ENCODE measurements around the gene CALY. TPM values are rescaled to one million over a fixed set of nuclear protein-coding genes. Genes with fewer than 3 reads are reported as not detected.

CALY gene
- total RNA-seq, 8 experiments from 2014 or later, result 0.31 to 14.9 (median 6.6) TPM

DNA sequence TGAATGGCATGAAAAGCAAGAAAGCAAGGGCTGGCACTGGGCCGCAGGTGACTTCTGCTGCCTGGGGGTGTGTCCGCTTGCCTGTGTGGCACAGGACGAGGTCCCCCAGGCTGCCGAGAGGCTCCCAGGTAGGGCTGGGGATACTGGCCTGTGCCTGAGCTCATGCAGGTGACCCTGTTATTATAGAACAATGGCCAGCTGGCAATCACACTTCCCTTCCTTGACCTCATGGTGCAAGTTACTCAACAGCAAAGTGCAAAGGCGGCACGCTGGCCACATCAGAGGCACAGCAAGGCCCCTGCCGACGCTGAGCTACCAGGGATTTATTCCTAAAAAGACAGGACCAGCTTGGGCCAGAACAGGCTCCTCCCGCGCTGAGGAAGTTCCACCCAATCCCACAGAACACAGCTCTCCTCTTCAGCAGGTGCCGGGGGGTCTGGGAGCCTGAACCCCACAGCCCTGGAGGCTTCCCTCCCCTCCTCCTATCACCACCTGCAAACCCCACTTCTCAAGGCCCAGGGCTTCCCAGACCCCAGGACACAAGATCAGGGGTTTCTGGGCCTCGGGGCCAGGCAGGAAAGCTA lies 58.6 kb downstream of the CALY start:
- peaks cover 21 to 54% of the 10 kb centered on the region in 2 donors for H3K4me1 ChIP-seq (replicated peaks in 1 of 2)
- 91 to 100% (median 100%) methylated on average over 1 to 6 of the region's 12 CpGs; no CpG with 5 or more reads in 7 of the 10 experiments for WGBS, 10 experiments
- peak overlapping the region in 1 of 2 donors; percentile 78 for H3K27ac ChIP-seq
- no peak overlapping the region for H3K4me3 ChIP-seq
- ATAC-seq (replicated peaks in 6 of 8), result peak in 4 of 8 experiments; percentile 7 to 28 (median 18)
- in situ Hi-C loops (cut with MboI; ENCODE audit: low pct_unique_long_range_greater_than_20kb in 2 of 9, low sequenced_read_pairs in 9 of 9, unreplicated experiment in 9 of 9), result loop anchor here in 1 of 9 experiments (25.0 kb wide), 1 partner anchor 341 kb away; the partner anchor contains the start of gene CFAP46

DNA sequence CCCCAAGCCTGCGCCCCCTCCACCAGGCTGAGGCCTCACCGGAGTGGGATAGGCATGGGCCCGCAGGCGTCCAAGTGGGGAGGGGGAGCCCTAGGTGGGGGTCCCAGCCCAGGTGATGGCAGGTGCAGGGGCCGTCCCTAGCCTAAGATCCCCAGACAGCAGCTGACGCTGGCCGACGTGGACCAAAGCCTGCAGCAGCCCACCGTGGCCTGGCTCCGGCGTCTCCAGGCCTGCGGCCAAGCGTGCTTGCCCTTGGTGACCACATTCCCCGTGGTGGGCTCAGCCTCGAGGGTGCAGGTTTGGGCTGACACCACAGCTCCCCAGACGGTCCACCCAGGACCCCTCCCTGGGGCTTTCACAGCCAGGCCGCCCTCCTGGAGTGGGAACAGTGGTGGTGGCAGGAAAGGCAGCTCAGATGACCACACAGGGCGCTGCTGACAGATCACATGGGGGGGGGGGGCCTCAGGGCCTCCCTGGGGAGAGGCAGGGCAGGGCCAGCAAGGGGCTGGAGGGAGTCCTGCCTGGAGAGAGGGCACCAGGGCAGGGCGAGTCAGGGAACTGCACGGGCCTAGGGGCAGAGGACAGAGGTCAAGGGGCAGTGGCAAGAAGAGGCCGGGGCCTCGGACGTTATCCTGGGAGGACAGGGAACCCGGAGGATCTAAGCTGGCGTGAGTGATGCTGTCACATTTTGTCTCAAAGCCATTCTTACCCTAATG lies 59.3 kb downstream of the CALY start:
- peak overlapping the region in 1 of 2 donors; percentile 78 for H3K27ac ChIP-seq
- peak in 4 of 8 experiments; percentile 2 to 12 (median 4) for ATAC-seq (replicated peaks in 6 of 8)
- in situ Hi-C loops (cut with MboI; ENCODE audit: low pct_unique_long_range_greater_than_20kb in 2 of 9, low sequenced_read_pairs in 9 of 9, unreplicated experiment in 9 of 9), result loop anchor here in 1 of 9 experiments (25.0 kb wide), 1 partner anchor 340 kb away; the partner anchor contains the start of gene CFAP46
- 80% methylated on average over 2 of the region's 25 CpGs; no CpG with 5 or more reads in 9 of the 10 experiments for WGBS, 10 experiments
- no peak overlapping the region for H3K4me3 ChIP-seq
- peaks cover 21 to 54% of the 10 kb centered on the region in 2 donors for H3K4me1 ChIP-seq (replicated peaks in 1 of 2)

DNA sequence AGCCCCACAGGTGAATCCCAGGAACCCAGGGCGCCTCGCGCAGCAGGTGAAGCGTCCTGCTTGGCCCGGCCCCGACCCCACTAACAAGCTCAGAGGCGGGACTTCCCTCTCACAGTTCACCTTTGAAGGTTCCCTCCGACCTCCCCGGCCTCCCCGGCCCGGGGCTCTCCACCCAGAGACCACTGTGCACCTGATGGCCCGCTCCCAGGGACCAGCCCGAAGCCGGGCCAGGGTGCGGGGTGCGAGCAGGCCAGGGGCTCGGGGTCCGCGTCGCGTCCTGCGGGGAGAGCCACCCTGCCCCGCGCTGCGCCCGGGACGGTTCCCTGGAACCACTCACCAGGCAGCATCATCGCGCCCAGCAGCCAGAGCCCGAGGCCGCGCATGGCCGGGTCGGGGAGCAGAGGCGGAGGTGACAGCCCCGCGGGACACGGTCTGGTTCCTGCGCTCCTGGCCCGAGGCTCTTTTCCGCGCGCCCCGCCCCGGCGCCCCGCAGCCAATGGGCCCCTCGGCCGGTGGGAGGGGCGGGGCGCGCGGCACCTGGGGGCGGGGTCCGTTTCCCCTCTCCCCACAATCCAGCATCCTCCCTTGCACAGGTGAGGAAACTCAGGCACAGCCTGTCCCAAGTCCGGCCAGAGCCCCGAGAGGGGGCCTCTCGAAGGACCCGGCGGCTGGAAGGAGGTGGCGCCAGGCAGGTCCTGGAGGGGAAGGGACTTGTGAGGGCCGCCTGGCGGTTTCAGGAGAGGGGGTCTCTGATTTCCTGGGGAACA lies 60.1 kb downstream of the CALY start, which contains the start of gene ADAM8:
ADAM8 (minus strand) TSS at position 434 of the 767 bp plus-strand sequence; CDS start at position 383, 51 bp downstream.
- 0 to 20% (median 20%) methylated on average over 1 to 5 of the region's 63 CpGs; no CpG with 5 or more reads in 7 of the 10 experiments for WGBS, 10 experiments
- H3K4me3 ChIP-seq, result no peak within 1 kb of the TSS
- peak in 5 of 8 experiments; percentile 1 to 37 (median 18) for ATAC-seq (replicated peaks in 6 of 8)
- in situ Hi-C loops (cut with MboI; ENCODE audit: low pct_unique_long_range_greater_than_20kb in 2 of 9, low sequenced_read_pairs in 9 of 9, unreplicated experiment in 9 of 9), result loop anchor here in 1 of 9 experiments (25.0 kb wide), 1 partner anchor 339 kb away; the partner anchor contains the start of gene CFAP46
- no peak within 1 kb of the TSS for H3K27ac ChIP-seq
- peaks cover 21 to 54% of the 10 kb centered on the region in 2 donors for H3K4me1 ChIP-seq (replicated peaks in 1 of 2)

- in situ Hi-C loops (cut with MboI; ENCODE audit: low pct_unique_long_range_greater_than_20kb in 2 of 9, low sequenced_read_pairs in 9 of 9, unreplicated experiment in 9 of 9), result loop anchor here in 1 of 9 experiments (25.0 kb wide), 1 partner anchor 339 kb away; the partner anchor contains the start of gene CFAP46
- ATAC-seq (replicated peaks in 6 of 8), result no peak
- 33 to 50% methylated on average over 2 to 3 of the region's 6 CpGs; no CpG with 5 or more reads in 8 of the 10 experiments for WGBS, 10 experiments
These were observed 60.6 kb downstream of the CALY start for GRCh38 chr10:133276100-133276434.

DNA sequence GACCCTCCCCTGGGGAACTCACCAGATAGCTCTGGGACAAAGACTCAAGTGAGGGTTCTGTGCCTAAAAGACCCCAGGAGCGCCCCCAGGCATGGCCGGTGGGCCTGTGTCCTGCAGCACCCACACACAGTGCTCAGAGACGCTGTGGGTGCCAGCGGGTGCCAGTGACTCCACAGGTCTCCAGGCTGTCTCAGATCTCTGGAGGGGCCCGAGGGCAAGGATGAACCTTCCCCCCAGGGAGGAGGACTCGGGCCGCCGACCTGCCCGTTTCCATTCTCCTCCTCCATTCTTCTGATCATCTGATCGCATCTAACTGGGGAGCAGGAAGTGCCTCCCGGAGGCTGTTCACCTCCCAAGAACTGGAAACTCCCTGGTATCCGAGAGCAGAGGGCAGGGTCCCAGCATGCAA lies 61.0 kb downstream of the CALY start:
- no peak overlapping the region for H3K4me3 ChIP-seq
- no peak for ATAC-seq (replicated peaks in 6 of 8)
- in situ Hi-C loops (cut with MboI; ENCODE audit: low pct_unique_long_range_greater_than_20kb in 2 of 9, low sequenced_read_pairs in 9 of 9, unreplicated experiment in 9 of 9), result loop anchor here in 1 of 9 experiments (25.0 kb wide), 1 partner anchor 338 kb away; the partner anchor contains the start of gene CFAP46
- 20 to 100% (median 58%) methylated on average over 1 to 3 of the region's 12 CpGs; no CpG with 5 or more reads in 7 of the 10 experiments for WGBS, 10 experiments
- no peak overlapping the region for H3K27ac ChIP-seq
- H3K4me1 ChIP-seq (replicated peaks in 1 of 2), result peaks cover 21 to 54% of the 10 kb centered on the region in 2 donors

More at GRCh38 chr10:133276100-133276434, 60.6 kb downstream of the CALY start:
- peaks cover 21 to 54% of the 10 kb centered on the region in 2 donors for H3K4me1 ChIP-seq (replicated peaks in 1 of 2)
- no peak overlapping the region for H3K4me3 ChIP-seq
- no peak overlapping the region for H3K27ac ChIP-seq

DNA sequence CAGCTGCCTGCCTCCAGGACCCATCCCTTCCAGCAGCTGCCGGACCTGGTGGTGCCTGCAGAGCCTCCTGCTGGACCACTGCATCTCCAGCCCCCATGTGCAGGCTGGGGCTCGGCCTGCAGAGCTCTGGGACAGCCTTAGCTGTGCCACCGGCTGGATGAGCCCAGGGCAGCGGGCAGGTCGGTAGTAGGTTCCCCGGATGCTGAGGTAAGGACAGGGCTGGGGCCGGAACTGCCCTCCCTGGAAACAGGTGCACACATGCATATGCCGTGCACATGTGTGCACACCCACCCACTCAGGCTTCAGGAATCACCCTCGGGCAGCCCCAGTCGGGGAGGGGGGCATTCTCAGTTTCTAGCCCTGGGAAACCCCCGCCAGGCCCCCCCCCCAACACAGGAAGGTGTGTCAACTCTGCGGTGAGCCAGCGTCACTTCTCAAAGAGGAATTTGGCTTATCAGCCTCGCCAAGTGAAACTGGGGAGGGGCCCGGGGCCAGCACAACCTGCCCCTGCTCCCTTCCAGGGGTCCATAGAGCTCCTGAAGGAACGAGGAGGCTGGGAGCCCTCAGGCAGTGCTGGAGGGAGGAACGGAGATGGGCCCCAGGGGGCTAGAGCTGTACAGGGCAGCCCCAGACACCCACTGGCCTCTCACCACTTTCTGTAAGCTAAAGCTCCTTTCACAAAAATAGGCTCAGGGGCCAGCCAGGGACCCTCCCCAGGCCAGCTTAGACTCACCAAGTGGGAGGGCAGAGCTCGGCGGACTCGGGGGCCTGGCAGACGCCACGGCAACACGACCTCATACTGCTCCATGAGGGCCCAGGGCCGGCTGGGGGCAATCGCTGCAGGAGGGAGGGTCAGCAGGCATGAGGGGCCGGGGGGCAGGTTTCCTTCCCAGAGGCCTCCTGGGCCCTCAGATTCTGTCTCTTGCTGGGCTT lies 61.7 kb downstream of the CALY start:
- in situ Hi-C loops (cut with MboI; ENCODE audit: low pct_unique_long_range_greater_than_20kb in 2 of 9, low sequenced_read_pairs in 9 of 9, unreplicated experiment in 9 of 9), result loop anchor here in 1 of 9 experiments (25.0 kb wide), 1 partner anchor 338 kb away; the partner anchor contains the start of gene CFAP46
- H3K4me1 ChIP-seq (replicated peaks in 1 of 2), result peaks cover 21 to 54% of the 10 kb centered on the region in 2 donors

More for the DNA sequence above, 61.7 kb downstream of the CALY start:
- Histone ChIP-seq H3K27ac (no peak overlapping the region), H3K4me3 (no peak overlapping the region)
- peak in 2 of 8 experiments; percentile 2 to 31 for ATAC-seq (replicated peaks in 6 of 8)
- WGBS, 10 experiments, result 0 to 53% (median 48%) methylated on average over 2 to 9 of the region's 26 CpGs; no CpG with 5 or more reads in 6 of the 10 experiments

Other genes with a start within 250 kb of the CALY start
- 1 to 10 TPM in 5 of 8 experiments, under 1 TPM in 3; 0.09 to 6.3 (median 1.9) TPM for gene ADGRA1, start 249.0 kb downstream of the CALY start, total RNA-seq
- 10 to 100 TPM in 1 of 8 experiments, 1 to 10 TPM in 4, under 1 TPM in 3; 0.15 to 14.6 (median 4.2) TPM for gene KNDC1, start 176.7 kb downstream of the CALY start, total RNA-seq
- under 1 TPM in 3 of 8 experiments, not detected in 5; 0.18 to 0.38 (median 0.24) TPM for gene UTF1, start 106.7 kb downstream of the CALY start, total RNA-seq
- under 1 TPM in 4 of 8 experiments, not detected in 4; 0.10 to 0.62 (median 0.20) TPM for gene VENTX, start 99.0 kb downstream of the CALY start, total RNA-seq
- gene ADAM8, start 60.0 kb downstream of the CALY start, total RNA-seq, result 1 to 10 TPM in 5 of 8 experiments, under 1 TPM in 3; 0.66 to 2.2 (median 1.2) TPM
- 10 to 100 TPM; 28.4 to 50.5 (median 37.4) TPM for gene TUBGCP2, start 28.0 kb downstream of the CALY start, total RNA-seq
- 10 to 100 TPM; 10.5 to 43.7 (median 23.3) TPM for gene ZNF511, start 28.0 kb downstream of the CALY start, total RNA-seq
- under 1 TPM in 2 of 8 experiments, not detected in 6; 0.22 to 0.41 TPM for gene PRAP1, start 10.5 kb upstream of the CALY start, total RNA-seq
- 10 to 100 TPM in 5 of 8 experiments, 1 to 10 TPM in 3; 3.3 to 50.5 (median 14.4) TPM for gene FUOM, start 21.1 kb upstream of the CALY start, total RNA-seq
- 100 to 1,000 TPM in 2 of 8 experiments, 10 to 100 TPM in 6; 48.7 to 117 (median 85.1) TPM for gene ECHS1, start 36.5 kb upstream of the CALY start, total RNA-seq
- gene PAOX, start 42.4 kb upstream of the CALY start, total RNA-seq, result 1 to 10 TPM; 1.1 to 5.1 (median 2.2) TPM
- 10 to 100 TPM; 11.9 to 68.6 (median 27.9) TPM for gene MTG1, start 57.3 kb upstream of the CALY start, total RNA-seq
- 1 to 10 TPM; 2.2 to 8.8 (median 3.4) TPM for gene SPRN, start 87.7 kb upstream of the CALY start, total RNA-seq
- gene SCART1, start 117.0 kb upstream of the CALY start, total RNA-seq, result 1 to 10 TPM in 5 of 8 experiments, under 1 TPM in 3; 0.43 to 6.3 (median 1.2) TPM
- gene CYP2E1, start 190.5 kb upstream of the CALY start, total RNA-seq, result 1 to 10 TPM in 5 of 8 experiments, under 1 TPM in 3; 0.33 to 2.7 (median 1.3) TPM
- 1 to 10 TPM in 2 of 8 experiments, under 1 TPM in 5, not detected in 1; 0.14 to 1.4 (median 0.45) TPM for gene SYCE1, start 228.7 kb upstream of the CALY start, total RNA-seq

Data from motor neuron (in vitro differentiated cells).